Measurements from ENCODE around the gene LIAS. TPM values are rescaled to one million over a fixed set of nuclear protein-coding genes. Genes with fewer than 3 reads are reported as not detected.

The LIAS gene
- total and polyA plus RNA-seq, 2 of the 13 experiments (the other 11 are each of a cell fraction or from before 2014, with no cell fraction given), result 16.0 to 16.6 TPM

GRCh38 chr4:39527296-39528060 lies 68.6 kb downstream of the LIAS start, which contains the start of gene UGDH (continued):
- TF ChIP-seq, protein P1, sequence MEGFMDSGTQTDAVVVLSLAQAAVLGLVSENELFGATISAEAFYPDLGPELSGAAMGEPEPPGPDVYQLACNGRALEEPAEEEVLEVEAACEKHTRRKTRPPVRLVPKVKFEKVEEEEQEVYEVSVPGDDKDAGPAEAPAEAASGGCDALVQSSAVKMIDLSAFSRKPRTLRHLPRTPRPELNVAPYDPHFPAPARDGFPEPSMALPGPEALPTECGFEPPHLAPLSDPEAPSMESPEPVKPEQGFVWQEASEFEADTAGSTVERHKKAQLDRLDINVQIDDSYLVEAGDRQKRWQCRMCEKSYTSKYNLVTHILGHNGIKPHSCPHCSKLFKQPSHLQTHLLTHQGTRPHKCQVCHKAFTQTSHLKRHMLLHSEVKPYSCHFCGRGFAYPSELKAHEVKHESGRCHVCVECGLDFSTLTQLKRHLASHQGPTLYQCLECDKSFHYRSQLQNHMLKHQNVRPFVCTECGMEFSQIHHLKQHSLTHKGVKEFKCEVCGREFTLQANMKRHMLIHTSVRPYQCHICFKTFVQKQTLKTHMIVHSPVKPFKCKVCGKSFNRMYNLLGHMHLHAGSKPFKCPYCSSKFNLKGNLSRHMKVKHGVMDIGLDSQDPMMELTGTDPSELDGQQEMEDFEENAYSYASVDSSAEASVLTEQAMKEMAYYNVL (CRISPR knock-in tag; IDR thresholded peaks at IDR 0.05; ENCODE audit: borderline replicate concordance), result no peak
- TF ChIP-seq ZNF367 (CRISPR knock-in tag; IDR thresholded peaks at IDR 0.05; ENCODE audit: borderline replicate concordance) (0 out of 2 replicates have a peak, but pooled peaks have one; percentile 30), ZNF335 (CRISPR knock-in tag; IDR thresholded peaks at IDR 0.05) (peak; percentile 78; the same call in 1 of the 2 replicates), KDM5A (IDR thresholded peaks at IDR 0.05; ENCODE audit: borderline replicate concordance, low read length) (peak; percentile 22; the same call in 1 of the 2 replicates), ZNF891 (CRISPR knock-in tag; IDR thresholded peaks at IDR 0.05) (peak; percentile 83), ZNF354B (CRISPR knock-in tag; IDR thresholded peaks at IDR 0.05) (no peak), KLF16 (CRISPR knock-in tag; IDR thresholded peaks at IDR 0.05) (peak; percentile 25 to 94; a peak in 2 of 4 replicates), ZMYM2 (CRISPR knock-in tag; IDR thresholded peaks at IDR 0.05) (no peak), RBM22 (optimal IDR thresholded peaks at IDR 0.05; ENCODE audit: low read length) (peak; percentile 93), EED (CRISPR knock-in tag; IDR thresholded peaks at IDR 0.05) (peak; percentile 88; the same call in 1 of the 2 replicates), ZNF496 (CRISPR knock-in tag; IDR thresholded peaks at IDR 0.05; ENCODE audit: insufficient replicate concordance) (no peak), FOXP1 (IDR thresholded peaks at IDR 0.05) (no peak), FOXP1 (CRISPR knock-in tag; IDR thresholded peaks at IDR 0.05) (no peak), BRF2 (CRISPR knock-in tag; IDR thresholded peaks at IDR 0.05) (peak; percentile 68; the same call in 1 of the 2 replicates), ZNF678 (CRISPR knock-in tag; IDR thresholded peaks at IDR 0.05) (peak; percentile 61; the same call in 1 of the 2 replicates), HHEX (CRISPR knock-in tag; IDR thresholded peaks at IDR 0.05) (no peak), HNF4G (IDR thresholded peaks at IDR 0.05; ENCODE audit: borderline replicate concordance, low read depth, low read length) (peak; percentile 80; the same call in 1 of the 2 replicates), HNF4G (CRISPR knock-in tag; IDR thresholded peaks at IDR 0.05; ENCODE audit: borderline replicate concordance, low read depth) (peak; percentile 88)
- TF ChIP-seq, protein P2, sequence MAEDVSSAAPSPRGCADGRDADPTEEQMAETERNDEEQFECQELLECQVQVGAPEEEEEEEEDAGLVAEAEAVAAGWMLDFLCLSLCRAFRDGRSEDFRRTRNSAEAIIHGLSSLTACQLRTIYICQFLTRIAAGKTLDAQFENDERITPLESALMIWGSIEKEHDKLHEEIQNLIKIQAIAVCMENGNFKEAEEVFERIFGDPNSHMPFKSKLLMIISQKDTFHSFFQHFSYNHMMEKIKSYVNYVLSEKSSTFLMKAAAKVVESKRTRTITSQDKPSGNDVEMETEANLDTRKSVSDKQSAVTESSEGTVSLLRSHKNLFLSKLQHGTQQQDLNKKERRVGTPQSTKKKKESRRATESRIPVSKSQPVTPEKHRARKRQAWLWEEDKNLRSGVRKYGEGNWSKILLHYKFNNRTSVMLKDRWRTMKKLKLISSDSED (CRISPR knock-in tag; IDR thresholded peaks at IDR 0.05), result no peak
- TF ChIP-seq, protein P3, sequence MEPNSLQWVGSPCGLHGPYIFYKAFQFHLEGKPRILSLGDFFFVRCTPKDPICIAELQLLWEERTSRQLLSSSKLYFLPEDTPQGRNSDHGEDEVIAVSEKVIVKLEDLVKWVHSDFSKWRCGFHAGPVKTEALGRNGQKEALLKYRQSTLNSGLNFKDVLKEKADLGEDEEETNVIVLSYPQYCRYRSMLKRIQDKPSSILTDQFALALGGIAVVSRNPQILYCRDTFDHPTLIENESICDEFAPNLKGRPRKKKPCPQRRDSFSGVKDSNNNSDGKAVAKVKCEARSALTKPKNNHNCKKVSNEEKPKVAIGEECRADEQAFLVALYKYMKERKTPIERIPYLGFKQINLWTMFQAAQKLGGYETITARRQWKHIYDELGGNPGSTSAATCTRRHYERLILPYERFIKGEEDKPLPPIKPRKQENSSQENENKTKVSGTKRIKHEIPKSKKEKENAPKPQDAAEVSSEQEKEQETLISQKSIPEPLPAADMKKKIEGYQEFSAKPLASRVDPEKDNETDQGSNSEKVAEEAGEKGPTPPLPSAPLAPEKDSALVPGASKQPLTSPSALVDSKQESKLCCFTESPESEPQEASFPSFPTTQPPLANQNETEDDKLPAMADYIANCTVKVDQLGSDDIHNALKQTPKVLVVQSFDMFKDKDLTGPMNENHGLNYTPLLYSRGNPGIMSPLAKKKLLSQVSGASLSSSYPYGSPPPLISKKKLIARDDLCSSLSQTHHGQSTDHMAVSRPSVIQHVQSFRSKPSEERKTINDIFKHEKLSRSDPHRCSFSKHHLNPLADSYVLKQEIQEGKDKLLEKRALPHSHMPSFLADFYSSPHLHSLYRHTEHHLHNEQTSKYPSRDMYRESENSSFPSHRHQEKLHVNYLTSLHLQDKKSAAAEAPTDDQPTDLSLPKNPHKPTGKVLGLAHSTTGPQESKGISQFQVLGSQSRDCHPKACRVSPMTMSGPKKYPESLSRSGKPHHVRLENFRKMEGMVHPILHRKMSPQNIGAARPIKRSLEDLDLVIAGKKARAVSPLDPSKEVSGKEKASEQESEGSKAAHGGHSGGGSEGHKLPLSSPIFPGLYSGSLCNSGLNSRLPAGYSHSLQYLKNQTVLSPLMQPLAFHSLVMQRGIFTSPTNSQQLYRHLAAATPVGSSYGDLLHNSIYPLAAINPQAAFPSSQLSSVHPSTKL (CRISPR knock-in tag; IDR thresholded peaks at IDR 0.05), result peak; percentile 62
- TF ChIP-seq, protein P4, sequence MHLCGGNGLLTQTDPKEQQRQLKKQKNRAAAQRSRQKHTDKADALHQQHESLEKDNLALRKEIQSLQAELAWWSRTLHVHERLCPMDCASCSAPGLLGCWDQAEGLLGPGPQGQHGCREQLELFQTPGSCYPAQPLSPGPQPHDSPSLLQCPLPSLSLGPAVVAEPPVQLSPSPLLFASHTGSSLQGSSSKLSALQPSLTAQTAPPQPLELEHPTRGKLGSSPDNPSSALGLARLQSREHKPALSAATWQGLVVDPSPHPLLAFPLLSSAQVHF (CRISPR knock-in tag; IDR thresholded peaks at IDR 0.05), result peak; percentile 87

Data from HepG2 (cell line).